GM19397 (cell line): ENCODE measurements around the gene PPP2R3B.
"Not testable (repeated sequence)": the region's sequence is repeated elsewhere in the genome, so short reads cannot be mapped to it uniquely, and the experiment has no call there.

ENCODE experiments used
- ATAC-seq: cut with Tn5 transposase; IDR thresholded peaks from one replicate; pipeline ENCODE4 v1.9.1; 2021; ENCODE audit warnings: mild to moderate bottlenecking, moderate library complexity; ENCODE audit not compliant: unreplicated experiment

Gene PPP2R3B

DNA sequence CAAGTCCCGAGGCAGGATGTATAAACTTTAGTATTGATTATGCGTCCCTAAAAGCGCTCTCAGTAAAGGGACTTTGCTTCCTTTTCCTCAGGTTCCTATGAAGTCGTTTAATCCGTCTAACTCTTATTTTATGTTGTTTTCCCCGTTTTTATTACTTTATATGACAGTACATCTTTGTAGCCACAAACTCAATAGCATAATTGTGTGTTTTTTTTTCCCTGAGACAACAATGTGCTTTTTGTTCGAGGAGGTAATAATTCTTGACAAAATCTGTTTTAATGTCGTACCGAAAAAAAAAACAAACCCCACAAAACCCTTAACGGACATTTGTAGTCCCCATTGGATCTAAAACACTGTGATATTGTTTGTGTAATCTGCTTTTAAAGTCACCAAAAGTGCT lies 17.9 kb upstream of the PPP2R3B start:
- ATAC-seq: no peak

DNA sequence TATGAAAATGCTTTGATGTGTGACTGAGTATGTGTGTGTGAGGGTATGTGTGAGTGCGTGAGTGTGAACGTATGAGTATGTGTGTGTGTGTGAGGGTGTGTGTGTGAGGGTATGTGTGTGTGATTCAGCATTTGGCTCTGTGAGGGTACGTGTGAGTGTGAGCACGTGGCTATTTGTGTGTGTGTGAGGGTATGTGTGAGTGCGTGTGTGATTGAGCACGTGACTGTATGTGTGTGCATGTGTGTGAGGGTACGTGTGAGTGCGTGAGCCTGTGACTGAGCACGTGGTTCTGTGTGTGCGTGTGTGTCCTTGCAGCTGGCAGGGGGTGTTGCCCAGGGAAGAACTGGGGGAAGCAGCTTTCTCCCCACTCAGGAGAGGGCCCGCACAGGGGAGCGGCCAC lies 16.1 kb upstream of the PPP2R3B start:
- ATAC-seq: no peak

DNA sequence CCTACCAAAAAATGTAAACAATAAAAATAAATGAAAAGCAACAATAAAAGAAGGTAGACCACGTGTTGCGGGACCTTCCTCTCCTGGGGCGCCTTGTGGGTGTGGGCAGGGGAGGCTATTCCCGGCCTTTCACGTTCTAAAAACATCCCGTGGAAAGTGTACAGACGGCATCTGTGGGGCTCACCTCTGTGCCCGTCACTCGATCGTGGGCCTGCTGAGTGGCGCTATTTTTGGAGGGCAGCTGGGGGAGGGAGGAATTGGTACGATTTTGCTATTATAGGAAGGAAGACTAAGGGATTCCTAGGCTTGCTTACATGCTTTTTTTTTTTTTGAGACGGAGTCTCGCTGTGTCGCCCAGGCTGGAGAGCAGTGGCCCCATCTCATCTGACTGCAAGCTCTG lies 13.6 kb upstream of the PPP2R3B start:
- ATAC-seq: no peak

DNA sequence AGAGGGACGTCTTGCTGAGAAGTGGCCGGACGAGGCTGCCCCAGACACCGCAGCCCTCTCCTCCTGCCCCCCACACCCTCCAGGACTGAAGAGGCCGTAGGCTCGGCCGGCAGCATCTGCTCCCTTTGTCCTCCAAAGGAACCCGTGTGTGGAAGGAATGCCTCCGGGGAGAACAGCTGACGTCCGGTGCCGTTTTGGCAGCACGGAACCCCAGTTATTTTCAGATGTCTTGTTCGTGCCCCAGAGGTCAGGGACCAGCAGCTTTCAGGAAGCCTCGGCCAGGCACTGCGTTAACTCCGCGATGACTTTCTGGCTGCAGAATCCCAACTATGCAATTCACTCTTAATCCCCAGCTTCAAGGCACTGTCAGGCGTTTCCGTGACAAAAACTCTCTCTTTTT lies 10.9 kb upstream of the PPP2R3B start:
- no peak for ATAC-seq

DNA sequence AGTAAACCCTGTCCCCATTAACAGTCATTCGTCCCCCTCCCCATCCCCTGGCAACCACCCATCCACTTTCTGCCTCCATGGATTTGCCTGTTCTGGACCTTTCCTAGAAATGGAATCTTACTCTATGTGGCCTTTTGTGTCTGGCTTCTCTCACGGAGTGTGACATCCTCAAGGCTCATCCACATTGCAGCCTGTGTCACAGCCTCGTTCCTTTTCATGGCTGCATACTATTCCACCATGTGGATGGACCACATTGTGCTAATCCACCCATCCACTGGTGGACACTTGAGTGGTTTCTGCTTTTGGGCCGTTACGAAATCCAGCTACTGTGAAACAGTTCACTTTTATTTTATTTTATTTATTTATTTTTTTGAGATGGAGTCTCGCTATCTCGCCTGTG lies 8.1 kb upstream of the PPP2R3B start:
- no peak for ATAC-seq

DNA sequence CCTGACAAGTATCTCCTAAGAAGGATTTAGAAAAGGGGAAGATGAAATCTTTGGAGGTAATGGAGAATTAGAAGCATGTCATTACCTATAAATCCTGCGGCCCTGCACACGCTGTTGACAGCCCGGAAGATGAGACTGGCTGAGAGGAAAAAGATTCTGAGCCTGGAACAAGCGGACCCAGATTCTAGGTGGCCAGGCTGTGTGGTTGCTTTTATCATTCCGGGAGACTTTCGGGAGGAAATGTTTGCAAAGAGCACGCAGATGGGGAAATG lies 5.8 kb upstream of the PPP2R3B start:
- no peak for ATAC-seq

DNA sequence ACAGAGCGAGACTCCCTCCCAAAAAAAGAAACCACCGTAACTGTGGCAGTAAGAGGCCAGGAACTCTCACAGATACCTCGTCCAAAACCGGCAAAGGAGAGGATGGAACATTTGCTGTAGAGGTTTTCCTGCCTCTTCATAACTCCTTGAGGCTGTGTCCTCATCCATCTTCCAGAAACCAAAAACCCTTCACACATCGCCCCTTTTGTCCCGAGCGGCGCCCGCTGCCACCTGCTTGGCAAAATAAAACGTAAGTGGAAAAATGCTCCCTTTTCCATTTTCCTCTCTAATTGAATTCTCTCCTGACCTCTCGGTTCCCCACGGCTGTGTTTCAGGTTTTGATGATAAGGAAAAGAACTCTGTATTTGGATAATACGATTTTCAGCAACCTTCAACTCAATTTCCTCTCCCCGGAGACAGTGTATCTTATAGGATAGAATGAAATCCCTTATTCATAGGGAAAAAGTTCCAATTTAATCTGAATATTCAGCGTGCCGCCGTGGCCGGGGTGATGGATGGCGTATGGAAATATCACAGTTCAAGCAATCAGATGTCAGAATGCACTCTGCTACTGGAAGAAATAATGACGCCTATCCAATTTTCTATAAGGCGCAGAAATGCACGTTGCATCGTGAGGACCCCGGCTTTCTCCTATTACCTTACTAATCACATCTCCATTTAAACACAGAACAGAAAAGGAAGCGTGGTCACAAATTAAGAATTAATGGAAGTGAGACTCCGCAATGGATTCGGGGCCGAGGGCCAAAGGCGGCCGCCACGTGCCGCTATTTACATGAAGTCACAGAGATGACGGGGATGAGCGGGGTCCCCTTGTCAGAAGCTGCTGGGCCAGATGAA lies 5.2 kb upstream of the PPP2R3B start:
- no peak for ATAC-seq

DNA sequence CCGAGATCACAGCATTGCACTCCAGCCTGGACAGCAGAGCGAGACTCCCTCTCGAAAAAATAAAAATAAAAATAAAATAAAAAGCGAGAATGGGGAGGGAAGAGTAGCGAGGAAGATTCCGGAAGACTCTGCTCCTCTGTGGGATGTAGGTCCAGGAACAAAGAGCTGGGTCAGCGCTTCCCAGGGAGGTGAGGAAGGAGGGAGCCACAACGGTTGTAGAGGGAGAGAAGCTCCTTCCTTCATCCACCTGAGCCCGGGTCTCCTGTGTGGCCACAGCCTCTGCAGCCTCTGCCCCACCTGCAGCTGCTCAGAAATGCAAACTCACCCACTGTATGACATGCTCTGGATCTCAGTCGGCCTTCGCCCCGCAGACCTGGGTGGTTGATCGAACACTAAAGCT lies 3.8 kb upstream of the PPP2R3B start:
- no peak for ATAC-seq

DNA sequence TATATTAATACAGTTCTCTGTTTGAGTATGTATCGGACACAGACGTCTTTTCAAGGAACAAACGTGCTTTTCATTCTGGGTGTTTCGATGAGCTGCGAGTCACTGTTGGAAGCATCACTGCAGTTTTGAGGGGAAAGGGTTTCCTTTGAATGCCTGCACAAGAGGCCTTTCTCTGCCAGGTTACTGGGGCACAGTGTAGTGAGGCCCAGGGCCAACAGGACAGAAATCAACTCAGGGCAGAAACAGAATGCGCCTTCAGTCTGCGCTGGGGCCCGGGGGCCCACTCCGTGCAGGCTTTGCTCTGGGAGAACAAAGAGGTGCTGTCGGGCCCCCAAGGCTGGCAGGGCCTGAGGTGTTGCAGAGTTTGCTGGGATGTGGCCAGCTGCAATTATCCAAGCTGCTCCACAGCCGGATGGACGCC lies 2.3 kb upstream of the PPP2R3B start:
- ATAC-seq: no peak

DNA sequence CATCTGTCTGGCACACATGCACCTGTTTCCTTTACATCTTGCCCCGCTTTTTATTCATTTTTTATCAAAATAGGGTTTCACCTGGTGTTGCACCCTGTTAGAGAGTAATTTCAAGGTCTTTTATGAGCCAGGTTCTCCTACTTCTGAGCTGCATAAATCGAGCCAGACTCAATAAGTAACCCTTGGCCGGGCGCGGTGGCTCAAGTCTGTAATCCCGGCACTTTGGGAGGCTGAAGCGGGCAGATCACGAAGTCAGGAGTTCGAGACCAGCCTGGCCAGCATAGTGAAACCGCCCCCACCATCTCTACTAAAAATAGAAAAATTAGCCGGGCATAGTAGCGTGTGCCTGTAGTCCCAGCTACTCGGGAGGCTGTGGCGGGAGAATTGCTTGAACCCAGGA lies 1.0 kb upstream of the PPP2R3B start:
- no peak for ATAC-seq

DNA sequence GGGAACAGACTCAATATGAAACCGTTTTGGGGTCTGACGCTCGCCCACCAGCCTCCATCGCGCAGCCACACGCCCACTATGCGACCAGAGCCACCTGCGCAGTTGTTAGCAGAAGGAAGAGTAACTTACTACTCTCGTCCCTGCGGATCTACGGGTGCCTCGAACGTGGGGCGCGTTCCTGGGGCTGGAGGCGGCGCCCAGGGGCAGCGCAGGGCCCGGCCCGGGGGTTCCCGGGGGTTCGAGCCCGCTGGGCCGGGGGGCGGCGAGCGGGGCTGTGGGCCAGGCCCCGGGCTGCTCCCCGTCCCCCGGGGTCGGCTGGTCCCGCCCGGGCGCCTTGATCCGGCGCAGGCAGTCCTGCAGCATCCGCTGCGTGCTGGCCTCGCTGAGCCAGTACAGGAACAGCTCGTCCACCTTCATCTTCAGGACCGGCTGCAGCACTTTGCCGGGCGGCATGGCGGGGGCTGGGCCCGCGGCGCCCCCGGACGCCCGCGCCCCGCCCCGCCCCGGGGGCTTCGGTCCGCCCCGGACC lies 404 bp downstream of the PPP2R3B start:
- ATAC-seq: peak; percentile 36

DNA sequence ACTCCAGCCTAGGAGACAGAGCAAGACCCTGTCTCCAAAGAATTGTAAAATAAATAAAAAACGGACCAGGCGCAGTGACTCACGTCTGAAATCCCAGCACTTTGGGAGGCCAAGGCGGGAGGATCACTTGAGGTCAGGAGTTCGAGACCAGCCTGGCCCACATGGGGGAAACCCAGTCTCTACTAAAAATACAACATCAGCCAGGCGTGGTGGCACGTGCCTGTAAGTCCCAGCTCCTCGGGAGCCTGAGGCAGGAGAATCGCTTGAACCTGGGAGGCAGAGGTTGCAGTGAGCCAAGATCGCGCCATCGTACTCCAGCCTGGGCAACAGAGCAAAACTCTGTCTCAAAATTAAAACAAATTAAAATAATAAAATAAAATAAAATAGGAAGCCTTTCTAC lies 971 bp downstream of the PPP2R3B start:
- not testable (repeated sequence) for ATAC-seq

DNA sequence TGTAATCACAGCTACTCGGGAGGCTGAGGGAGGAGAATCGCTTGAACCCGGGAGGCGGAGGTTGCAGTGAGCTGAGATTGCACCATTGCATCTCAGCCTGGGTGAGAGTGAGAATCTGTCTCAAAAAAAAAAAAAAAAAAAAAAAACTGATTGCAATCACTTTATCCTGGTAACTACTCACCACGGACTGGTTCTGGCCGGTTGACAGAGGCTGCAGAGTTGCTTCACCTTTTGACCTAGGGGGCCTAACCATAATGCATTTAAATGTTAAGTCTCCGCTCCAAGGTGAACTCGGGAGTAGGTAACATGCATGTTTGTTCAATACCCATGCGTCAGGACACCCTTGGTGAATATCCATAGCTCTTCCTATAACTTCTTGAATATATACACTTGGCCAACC lies 1.8 kb downstream of the PPP2R3B start:
- no peak for ATAC-seq

DNA sequence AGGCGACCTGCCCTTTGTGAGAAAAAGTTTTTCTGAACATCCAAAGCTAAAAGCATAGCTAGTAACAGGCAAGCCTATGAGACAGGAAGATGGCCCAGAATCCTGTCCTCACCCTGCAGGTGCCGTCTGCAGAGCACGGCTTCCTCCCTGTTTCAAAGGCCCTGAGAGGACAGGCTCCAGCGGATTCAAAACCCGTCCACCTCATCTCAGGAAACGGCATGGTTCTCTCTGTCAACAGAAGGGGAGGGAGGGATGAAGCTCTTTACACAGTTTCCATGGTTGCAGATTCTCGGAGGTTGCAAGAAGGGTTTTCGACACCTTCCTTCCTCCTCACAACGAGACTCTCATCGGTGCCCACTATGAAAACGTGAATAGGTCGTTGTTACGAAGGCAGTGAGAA lies 8.3 kb downstream of the PPP2R3B start:
- ATAC-seq: no peak

DNA sequence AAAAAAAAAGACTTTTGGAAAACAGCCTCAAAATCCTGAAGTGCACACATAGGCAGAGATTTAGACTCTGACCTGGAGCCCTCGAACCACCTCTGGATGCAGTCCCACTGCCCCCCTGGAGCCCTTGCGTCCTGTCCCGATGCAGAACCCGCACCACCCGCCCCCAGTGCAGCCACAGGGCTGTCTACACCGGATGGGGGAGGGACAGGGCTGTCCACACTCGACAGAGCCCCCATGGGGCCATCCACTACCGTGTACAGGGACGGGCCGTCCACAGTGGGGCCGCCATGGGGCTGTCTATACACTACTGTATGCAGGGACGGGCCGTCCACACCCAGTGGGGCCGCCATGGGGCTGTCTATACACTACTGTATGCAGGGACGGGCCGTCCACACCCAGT lies 10.5 kb downstream of the PPP2R3B start:
- ATAC-seq: not testable (repeated sequence)

DNA sequence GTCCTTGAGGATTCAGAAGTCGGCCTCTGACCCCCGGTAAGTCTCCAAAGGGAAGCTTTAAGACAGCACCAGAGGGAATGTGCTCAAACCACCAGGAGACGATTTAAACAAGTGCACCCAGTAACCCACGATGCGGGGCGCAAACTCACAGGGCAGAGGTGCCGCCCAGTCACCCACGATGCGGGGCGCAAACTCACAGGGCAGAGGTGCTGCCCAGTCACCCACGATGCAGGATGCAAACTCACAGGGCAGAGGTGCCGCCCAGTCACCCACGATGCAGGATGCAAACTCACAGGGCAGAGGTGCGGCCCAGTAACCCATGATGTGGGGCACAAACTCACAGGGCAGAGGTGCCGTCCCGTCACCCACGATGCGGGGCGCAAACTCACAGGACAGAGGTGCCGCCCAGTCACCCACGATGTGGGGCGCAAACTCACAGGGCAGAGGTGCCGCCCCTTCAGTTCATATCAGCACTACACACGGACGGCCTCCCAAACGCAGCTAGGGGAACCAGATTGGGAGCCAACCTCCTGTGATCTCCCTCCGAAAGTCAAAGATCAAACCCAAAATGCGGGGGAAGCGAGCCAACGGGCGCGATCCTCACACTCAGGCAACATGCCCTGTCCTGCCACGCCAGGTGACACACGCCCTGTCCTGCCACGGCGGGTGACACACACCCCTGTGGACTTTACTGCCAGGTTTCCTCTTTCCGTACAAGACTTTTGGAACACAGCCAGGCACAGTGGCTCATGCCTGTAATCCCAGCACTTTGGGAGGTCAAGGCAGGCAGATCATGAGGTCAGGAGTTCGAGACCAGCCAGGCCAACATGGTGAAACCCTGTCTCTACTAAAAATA lies 11.3 kb downstream of the PPP2R3B start:
- ATAC-seq: no peak

DNA sequence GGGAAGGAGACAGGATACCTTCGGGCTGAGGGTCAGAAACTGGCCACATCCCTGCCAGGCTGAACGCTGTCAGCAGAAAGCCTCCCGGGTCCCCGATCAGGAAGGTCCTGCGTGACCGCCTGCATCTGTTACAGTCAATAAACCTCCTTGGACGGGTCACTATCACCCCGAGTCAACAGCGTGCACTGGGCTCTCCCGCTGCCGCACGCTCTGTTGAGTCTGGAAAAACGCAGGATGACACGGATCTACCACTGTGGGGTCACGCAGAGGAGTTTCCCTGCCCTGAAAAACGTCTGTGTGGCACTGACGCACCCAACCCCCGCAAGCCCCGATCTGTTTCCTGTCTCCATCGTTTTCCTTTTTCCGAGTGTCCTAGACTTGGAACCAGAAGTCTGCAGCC lies 12.1 kb downstream of the PPP2R3B start:
- ATAC-seq: no peak

DNA sequence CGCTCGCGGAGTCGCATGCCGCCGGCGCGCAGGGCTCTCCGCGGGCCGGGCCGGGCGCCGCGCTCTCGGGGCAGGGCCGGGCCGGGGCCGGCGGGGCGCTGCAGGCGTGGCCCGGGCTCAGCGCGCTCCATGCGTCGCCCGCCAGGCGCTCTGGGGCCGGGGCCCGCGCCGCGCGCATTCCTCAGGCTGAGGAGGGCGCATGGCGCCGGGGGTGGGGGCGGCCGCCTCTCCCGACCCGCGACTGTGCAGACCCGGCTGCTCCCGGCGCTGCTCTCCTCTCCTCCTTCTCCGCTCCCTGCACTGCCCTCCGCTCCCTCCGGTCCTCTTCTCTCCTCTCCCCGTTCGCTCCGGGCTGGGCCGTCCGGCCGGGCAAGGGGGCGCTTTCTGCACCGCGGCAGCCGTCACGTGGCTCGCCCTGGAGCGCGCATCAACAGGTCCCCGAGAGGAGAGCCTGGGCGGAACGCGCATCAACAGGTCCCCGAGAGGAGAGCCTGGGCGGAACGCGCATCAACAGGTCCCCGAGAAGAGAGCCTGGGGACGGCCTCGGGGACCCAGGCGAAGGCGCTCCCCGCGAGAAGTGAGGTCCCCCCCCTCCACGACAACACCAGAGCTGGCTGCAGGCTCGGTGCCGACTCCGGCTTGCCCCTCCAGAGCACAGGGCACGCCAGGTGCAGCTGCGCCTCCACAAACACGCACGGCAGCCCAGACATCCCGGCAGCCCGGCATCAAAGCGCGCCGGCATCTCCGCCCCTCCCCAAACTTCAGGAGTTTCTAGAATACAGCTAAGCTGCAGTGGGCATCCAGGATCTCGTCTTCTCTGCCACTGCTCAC lies 12.9 kb downstream of the PPP2R3B start:
- no peak for ATAC-seq

DNA sequence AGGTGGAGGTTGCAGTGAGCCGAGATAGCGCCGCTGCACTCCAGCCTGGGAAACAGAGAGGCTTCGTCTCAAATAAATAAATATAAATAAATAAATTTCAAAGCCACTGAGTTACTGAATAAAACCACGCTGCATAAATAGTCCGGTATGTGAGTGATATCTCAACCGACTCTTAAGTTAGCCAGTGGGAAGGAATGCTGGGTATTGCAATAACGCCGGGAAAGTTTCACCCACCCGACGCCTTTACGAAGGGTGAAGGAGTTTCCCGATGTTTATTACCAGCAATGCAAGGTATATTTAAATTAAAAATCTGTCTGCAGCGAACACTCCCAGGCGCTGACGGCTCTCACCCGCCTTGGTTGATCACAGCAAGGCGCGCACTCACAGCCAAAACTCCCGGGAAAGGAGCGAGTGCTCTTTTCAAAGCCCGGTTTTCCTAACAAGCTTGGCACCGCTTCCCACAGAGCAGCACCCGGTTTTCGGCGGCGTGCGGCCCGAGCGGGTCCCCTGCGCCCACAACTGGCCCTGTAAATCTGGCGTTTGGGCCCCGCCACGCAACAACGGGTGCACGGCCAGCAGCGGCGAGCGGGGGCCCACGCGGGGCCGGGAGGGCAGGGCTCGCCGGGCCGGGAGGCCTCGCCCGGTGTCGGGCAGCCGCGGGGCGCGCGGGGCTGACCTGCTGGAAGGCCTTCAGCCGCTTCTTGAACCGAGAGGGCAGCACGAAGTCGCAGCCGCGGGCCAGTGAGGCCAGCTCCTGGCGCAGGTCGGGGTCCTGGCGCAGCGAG lies 13.7 kb downstream of the PPP2R3B start:
- ATAC-seq: no peak

DNA sequence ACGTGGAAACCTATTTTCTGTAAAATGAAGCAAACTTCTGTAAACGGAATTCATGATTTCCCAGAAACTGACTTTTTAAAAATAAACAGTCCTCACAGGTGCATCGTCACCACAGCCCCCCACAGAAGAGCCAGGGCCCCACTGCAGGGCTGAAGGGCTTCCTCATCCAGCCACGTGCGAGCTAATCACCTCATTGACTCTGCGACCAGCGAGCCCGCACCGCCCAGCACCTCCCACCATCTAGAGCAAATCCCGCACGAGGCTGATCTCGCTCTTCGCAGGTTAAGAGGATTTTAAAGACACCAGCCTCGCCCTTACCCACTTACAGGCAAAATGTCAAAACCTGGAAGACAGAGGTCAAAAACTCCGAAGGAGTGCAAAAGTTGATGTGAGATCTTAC lies 14.8 kb downstream of the PPP2R3B start:
- ATAC-seq: no peak
